HG03521 (cell line): ENCODE data around the gene KIAA1217.

ENCODE experiments used
- ATAC-seq: cut with Tn5 transposase; IDR thresholded peaks from one replicate; pipeline ENCODE4 v1.9.1; 2021; ENCODE audit warnings: mild to moderate bottlenecking, moderate library complexity; ENCODE audit not compliant: unreplicated experiment

Gene KIAA1217

GRCh38 chr10:24394461-24395190 is 185.7 kb downstream of the KIAA1217 start:
- ATAC-seq, result no peak

DNA sequence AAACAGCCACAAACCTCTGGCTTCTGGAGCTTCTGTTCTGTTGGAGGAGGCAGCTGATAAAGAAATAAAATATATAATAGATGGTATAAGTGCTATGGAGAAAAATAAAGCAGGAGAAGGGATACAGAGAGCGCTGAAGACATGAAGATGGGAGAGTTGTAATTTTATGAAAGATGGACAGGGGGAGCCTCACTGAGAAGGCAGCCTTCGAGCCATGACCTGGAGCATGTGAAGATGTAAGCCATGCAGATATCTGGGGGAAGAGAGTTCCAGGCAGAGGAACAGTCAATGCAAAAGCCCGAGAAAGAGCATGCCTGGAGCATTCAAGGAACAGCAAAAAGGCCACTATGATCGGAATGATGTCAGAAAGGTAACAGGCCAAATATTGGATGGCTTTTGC is 187.5 kb downstream of the KIAA1217 start:
- ATAC-seq, result no peak

DNA sequence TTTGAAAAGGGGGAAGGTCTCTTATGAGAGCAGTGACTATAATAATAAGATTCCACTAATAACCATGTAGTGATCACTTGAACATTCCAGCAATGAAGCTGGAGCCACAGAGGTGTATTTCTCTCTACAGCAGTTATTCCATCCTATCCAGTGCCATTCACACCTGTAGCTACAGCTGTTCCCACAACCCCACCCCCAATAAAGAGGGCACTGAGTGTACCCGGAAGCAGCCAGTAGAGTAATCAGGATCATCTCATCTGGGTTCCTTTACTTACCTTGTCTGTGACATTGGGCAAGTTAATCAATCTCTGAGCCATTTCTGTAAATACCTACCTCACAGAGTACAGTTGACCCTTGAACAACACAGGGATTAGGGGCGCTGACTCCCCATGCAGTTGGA is 188.7 kb downstream of the KIAA1217 start:
- ATAC-seq, result no peak

DNA sequence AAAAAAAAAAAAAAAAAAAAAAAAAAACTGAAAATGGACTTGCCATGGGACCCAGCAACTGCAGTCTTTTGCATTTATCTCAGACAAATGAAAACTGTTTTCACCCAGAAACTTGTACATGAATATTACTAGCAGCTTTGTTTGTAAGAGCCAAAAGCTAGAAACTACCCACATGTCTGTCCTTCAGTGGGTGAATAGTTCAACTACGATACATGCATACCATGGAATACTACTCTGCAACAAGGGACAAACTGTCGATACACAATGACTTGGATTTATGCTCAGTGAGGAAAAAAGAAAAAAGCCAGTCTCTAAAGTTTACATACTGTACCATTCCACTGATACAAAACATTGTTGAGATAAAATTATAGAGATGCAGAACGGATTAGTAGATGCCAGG is 195.6 kb downstream of the KIAA1217 start:
- ATAC-seq, result no peak

- no peak for ATAC-seq
Measured at GRCh38 chr10:24405635-24406034, 196.7 kb downstream of the KIAA1217 start.

DNA sequence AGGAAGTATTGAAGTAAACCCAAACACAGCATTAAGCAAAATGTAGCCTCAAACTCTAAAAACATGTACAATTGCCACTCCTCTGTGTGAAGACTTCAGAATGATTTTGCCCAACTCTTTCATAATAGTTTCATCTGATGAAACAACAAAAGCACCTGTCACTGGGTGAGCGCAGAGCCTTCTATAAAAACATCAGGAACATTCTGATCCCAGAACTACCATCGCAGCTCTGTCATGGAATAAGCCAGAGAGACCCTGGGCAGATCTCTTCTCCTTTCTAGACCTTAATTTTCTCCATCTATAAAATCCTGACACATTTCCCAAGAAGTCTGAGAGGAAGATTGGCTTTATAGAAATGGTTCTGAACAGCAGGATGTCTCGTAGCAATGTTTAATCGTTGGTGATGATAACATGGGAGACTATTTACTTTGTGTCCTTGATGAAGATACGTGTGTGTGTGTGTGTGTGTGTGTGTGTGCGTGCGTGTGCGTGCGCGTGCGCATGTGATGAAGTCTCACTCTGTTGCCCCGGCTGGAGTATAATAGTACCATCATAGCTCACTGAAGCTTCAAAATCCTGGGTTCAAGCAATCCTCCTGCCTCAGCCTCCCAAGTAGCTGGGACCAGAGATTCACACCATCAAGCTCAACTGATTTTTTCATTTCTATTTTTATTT is 198.0 kb downstream of the KIAA1217 start:
- no peak for ATAC-seq

- ATAC-seq, result no peak
Measured at GRCh38 chr10:24407928-24408327, 199.0 kb downstream of the KIAA1217 start.

DNA sequence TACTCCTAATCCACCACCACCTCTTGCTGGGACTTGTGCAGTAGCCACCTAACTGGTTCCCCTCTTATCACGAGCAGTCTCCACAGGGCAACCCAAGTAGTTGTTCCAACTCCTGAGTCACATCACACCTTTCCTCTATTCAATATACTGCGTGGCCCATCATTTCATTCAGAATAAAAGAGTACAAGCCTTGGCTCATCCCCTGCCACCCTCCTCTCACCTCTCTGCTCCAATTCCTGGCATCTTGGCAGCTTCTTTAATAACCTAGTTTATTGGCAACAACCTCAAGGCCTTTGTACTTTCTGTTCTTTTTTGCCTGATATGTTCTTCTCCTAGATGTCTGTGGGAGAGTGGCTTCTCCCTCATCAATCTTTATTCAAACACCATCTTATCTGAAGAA is 199.4 kb downstream of the KIAA1217 start:
- ATAC-seq, result no peak

DNA sequence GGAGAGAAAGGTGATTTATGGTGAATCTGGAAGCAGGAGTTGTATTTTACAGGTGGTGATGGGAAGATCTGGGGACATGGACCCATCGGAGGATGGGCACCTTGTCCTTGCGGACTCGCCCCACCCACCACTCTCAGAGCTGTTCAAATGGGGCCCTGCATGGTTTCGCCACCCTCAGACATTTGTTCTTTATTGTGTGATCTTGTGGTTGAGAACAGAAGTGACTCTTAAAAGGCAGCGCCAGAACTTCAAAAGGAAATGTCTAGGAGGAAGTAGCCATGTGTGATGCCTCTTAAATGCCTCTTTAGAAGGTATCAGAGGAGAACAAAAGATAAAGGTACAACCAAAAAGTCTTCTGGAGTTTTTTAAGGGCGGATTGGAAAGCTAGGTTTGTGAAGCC is 205.7 kb downstream of the KIAA1217 start:
- ATAC-seq, result no peak

DNA sequence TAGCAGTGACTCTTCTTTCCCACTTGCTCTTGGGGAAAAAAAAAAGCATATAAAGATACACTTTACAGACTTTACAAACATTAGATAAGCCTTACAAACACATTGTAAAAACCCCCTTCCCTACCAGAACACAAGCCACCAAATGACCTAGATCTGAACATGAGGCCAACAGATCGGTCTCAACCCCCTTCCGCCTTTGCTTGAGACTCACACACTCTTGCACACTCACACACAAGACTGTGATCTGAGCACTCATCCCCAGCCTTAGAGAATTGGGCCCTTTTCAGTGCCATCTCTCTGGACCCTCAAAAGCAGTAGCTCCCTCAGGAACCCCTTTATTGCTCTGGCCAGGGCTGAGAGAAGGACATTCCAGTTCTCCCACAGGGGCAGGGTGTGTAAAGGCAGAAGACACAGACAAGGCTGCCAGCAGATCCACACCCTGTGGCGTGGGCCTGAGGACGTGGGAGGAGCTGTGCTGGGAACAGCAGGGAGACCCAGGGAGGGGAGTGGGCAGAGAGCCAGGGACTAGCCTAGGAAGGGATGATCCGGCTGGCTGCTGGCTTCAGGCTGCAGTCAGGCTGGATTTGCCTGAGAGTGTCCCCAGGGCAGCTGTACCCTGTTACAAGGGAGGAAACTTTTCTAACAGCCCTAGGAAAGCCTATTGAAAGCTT is 206.7 kb downstream of the KIAA1217 start:
- no peak for ATAC-seq

GRCh38 chr10:24416248-24416647 is 207.3 kb downstream of the KIAA1217 start:
- no peak for ATAC-seq

GRCh38 chr10:24417053-24417452 is 208.1 kb downstream of the KIAA1217 start:
- no peak for ATAC-seq

DNA sequence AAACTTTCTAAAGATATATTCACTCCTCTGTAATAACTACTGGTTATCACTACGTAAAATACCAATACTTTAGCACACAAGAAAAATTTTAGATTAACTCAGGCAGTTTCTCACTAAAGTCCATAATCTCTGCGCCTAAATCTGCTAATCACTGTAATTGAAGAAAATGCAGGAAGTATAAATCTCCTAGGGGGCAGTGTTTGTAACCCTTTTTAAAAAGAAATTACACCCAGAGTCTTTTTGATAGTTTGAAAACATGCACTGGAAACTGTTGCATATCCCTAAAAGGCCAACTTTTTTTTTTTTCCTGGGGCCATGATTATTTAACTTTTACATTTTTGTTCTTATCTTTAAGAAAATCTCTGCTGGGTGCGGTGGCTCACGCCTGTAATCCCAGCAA is 209.6 kb downstream of the KIAA1217 start:
- no peak for ATAC-seq

GRCh38 chr10:24419066-24419465 is 210.1 kb downstream of the KIAA1217 start:
- no peak for ATAC-seq

GRCh38 chr10:24425151-24425550 is 216.2 kb downstream of the KIAA1217 start:
- no peak for ATAC-seq

- ATAC-seq, result no peak
Measured at GRCh38 chr10:24427678-24428409, 218.9 kb downstream of the KIAA1217 start.

DNA sequence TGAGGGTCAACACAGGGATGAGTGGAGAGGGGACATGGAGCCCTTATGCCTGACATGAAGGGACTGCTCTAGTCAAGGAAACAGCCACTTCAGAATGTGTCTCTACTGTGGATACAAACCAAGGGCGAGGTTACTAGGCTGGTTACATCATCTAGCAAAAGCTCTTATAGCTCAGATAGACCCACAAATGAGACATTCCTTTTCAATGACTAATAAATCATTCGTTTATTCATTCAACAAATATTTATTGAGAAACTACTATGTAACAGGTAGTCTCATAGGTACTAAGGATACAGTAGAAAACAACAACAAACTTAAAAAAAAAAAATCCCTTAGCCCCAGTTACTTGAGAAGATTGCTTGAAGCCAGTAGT is 219.5 kb downstream of the KIAA1217 start:
- ATAC-seq, result no peak

DNA sequence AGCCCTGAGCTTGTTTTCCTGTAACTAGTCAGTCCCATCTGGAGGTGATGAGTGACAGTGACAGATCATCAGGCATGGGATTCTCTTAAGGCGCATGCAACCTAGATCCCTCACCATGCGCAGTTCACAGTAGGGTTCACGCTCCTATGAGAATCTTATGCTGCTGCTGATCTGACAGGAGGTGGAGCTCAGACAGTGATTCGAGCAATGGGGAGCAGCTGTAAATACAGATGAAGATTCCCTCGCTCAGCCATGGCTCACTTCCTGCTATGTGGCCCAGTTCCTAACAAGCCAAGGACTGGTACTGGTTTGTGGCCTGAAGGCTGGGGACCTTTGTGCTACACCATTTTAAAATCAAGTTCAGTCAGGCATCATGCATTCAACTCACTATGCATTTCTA is 221.7 kb downstream of the KIAA1217 start:
- no peak for ATAC-seq

- no peak for ATAC-seq
Measured at GRCh38 chr10:24432478-24433416, 223.8 kb downstream of the KIAA1217 start.

DNA sequence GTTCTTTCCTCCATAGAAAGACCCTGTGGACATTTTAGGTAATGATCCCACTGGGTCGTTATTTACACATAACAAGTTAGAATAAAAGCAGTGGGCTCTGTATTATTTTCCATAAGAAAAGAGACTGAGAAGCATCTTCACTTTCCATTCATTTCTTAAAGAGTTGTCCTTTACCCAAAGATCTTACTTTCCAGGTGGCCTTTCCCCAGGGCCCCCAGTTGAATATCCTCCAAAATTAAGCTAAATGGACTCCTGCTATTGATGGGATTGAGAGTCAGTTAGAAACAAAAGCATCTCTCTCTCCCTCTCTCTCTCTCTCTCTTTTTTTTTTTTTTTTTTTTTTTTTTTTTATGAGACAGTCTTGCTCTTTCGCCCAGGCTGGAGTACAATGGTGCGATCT is 224.8 kb downstream of the KIAA1217 start:
- no peak for ATAC-seq
